Sigmoid colon (tissue), 7 donors: Measurements from ENCODE around the gene PMPCB. TPM values are rescaled to one million over a fixed set of nuclear protein-coding genes. Genes with fewer than 3 reads are reported as not detected.

Source experiments
- DNase-seq: peaks from one replicate; pipeline ENCODE4 v3.0.0-alpha.2; 2019
- H3K27ac ChIP-seq, 4 donors: fragments of 200-600 bp; sonication (generic); one replicate each; pipeline ENCODE4 v1.5.1; 2016 to 2019; ENCODE audit warnings: mild to moderate bottlenecking in 1 of 4
- H3K27me3 ChIP-seq, 3 donors: fragments of 200-600 bp; sonication (generic); one replicate each; pipeline ENCODE4 v1.5.1; 2019; ENCODE audit warnings: mild to moderate bottlenecking in 1 of 3
- H3K36me3 ChIP-seq, 4 donors: fragments of 200-600 bp; sonication (generic); one replicate each; pipeline ENCODE4 v1.5.1; 2016 to 2019
- H3K4me1 ChIP-seq, 4 donors: fragments of 200-600 bp; sonication (generic); one replicate each; pipeline ENCODE4 v1.5.1; 2017 to 2019
- H3K4me3 ChIP-seq, 4 donors: fragments of 200-600 bp; sonication (generic); one replicate each; pipeline ENCODE4 v1.5.1; 2017 to 2019; ENCODE audit warnings: mild to moderate bottlenecking in 2 of 4, moderate library complexity in 1 of 4
- H3K9me3 ChIP-seq, 4 donors: fragments of 200-600 bp in 3 of 4; sonication (generic) in 3 of 4; one replicate each; pipeline versions ENCODE4 v1.5.1 to v1.6.1; 2013 to 2019
- CTCF ChIP-seq, 4 experiments: fragments of 450-650 bp in 3 of 4; fragments of 200-600 bp in 1 of 4; IDR thresholded peaks; one replicate each; pipeline ENCODE4 v1.5.1; 2016 to 2019; ENCODE audit warnings: antibody characterized with exemption in 4 of 4, mild to moderate bottlenecking in 3 of 4, moderate library complexity in 2 of 4
- EP300 ChIP-seq, 4 donors: sonication (generic); formaldehyde crosslinking; IDR thresholded peaks; one replicate each; pipeline ENCODE4 v1.6.1; 2017; ENCODE audit warnings: antibody characterized with exemption in 4 of 4
- POLR2A ChIP-seq, 2 donors: fragments of 450-650 bp; IDR thresholded peaks; one replicate each; pipeline ENCODE4 v1.6.1; 2016; ENCODE audit warnings: antibody characterized with exemption in 2 of 2, mild to moderate bottlenecking in 2 of 2, moderate library complexity in 2 of 2
- POLR2AphosphoS5 ChIP-seq, 4 donors: sonication (generic); formaldehyde crosslinking; IDR thresholded peaks; one replicate each; pipeline ENCODE4 v1.6.1; 2017; ENCODE audit warnings: antibody characterized with exemption in 4 of 4
- WGBS, 2 donors: extraction: QIAGEN DNeasy Blood & Tissue Kit; methylation state at CpG; one replicate each; pipeline ENCODE4 v1.1.7; 2013; 5-methylcytosine and 5-hydroxymethylcytosine counted together
- intact Hi-C: fragments of 100-400 bp; cut with DNase I; formaldehyde crosslinking; loops from one replicate; pipeline ENCODE4 v1.15.1; 2023
- polyA plus RNA-seq, 3 donors: library from polyadenylated mRNA; stranded (reverse); fragments of 200-250 nt; gene quantifications; one replicate each; pipeline ENCODE4 v1.2.3, GENCODE V29; 2013
- total RNA-seq, 4 donors: library from RNA; depleted of rRNA; stranded (reverse); fragments of >200 nt; gene quantifications; one replicate each; pipeline ENCODE4 v1.1.0, GENCODE V29; 2016
- donor health status: healthy with polysubstance abuse.
- donor health status: Bipolar disorder and iron deficiency.
- donor health status: healthy.

PMPCB gene
- total and polyA plus RNA-seq, 7 donors, result 53.5 to 72.3 (median 59.4) TPM

- Histone ChIP-seq H3K9me3 (no peaks in the 10 kb centered on the region), H3K27ac (no peak overlapping the region), H3K36me3 (peaks cover 25 to 99% (median 67%) of the 10 kb centered on the region in 4 donors), H3K4me3 (no peak overlapping the region), H3K27me3 (no peaks in the 10 kb centered on the region), H3K4me1 (no peaks in the 10 kb centered on the region)
- intact Hi-C loops, result no loop called here
- no peak for TF ChIP-seq CTCF (IDR thresholded peaks at IDR 0.05)
- no peak for TF ChIP-seq POLR2A (IDR thresholded peaks at IDR 0.05)
- TF ChIP-seq POLR2AphosphoS5 (IDR thresholded peaks at IDR 0.05), result no peak
- no peak for TF ChIP-seq EP300 (IDR thresholded peaks at IDR 0.05)
- no peak for DNase-seq
- 70 to 71% methylated on average over 3 of the region's 3 CpGs for WGBS, 2 donors
These were observed 10.4 kb downstream of the PMPCB start for GRCh38 chr7:103307503-103308231.

- Histone ChIP-seq H3K9me3 (no peaks in the 10 kb centered on the region), H3K4me1 (no peaks in the 10 kb centered on the region), H3K27ac (no peak overlapping the region), H3K36me3 (peaks cover 36 to 100% (median 75%) of the 10 kb centered on the region in 4 donors), H3K27me3 (no peaks in the 10 kb centered on the region), H3K4me3 (no peak overlapping the region)
- no peak for DNase-seq
- WGBS, 2 donors, result 72 to 86% methylated on average over 2 of the region's 2 CpGs
- intact Hi-C loops, result no loop called here
- no peak for TF ChIP-seq EP300 (IDR thresholded peaks at IDR 0.05)
- no peak for TF ChIP-seq POLR2A (IDR thresholded peaks at IDR 0.05)
- no peak for TF ChIP-seq POLR2AphosphoS5 (IDR thresholded peaks at IDR 0.05)
- no peak for TF ChIP-seq CTCF (IDR thresholded peaks at IDR 0.05)
These were observed 17.6 kb downstream of the PMPCB start for GRCh38 chr7:103314852-103315251.

GRCh38 chr7:103316380-103316941, 19.2 kb downstream of the PMPCB start:
- no peaks in the 10 kb centered on the region for H3K4me1 ChIP-seq
- 98% methylated on average over 2 of the region's 2 CpGs for WGBS, 2 donors
- no peak overlapping the region for H3K27ac ChIP-seq
- H3K27me3 ChIP-seq, result no peaks in the 10 kb centered on the region
- H3K9me3 ChIP-seq, result no peaks in the 10 kb centered on the region
- no peak for TF ChIP-seq EP300 (IDR thresholded peaks at IDR 0.05)
- no peak for TF ChIP-seq POLR2AphosphoS5 (IDR thresholded peaks at IDR 0.05)
- no peak for TF ChIP-seq CTCF (IDR thresholded peaks at IDR 0.05)
- TF ChIP-seq POLR2A (IDR thresholded peaks at IDR 0.05), result no peak
- no peak overlapping the region for H3K4me3 ChIP-seq
- peaks cover 36 to 100% (median 73%) of the 10 kb centered on the region in 4 donors for H3K36me3 ChIP-seq
- intact Hi-C loops, result no loop called here
- no peak for DNase-seq

GRCh38 chr7:103317009-103317408, 19.8 kb downstream of the PMPCB start:
- no peaks in the 10 kb centered on the region for H3K9me3 ChIP-seq
- H3K4me3 ChIP-seq, result no peak overlapping the region
- intact Hi-C loops, result no loop called here
- peaks cover 31 to 100% (median 71%) of the 10 kb centered on the region in 4 donors for H3K36me3 ChIP-seq
- no peak overlapping the region for H3K27ac ChIP-seq
- H3K4me1 ChIP-seq, result no peaks in the 10 kb centered on the region
- no peak for DNase-seq
- no peaks in the 10 kb centered on the region for H3K27me3 ChIP-seq
- no peak for TF ChIP-seq CTCF (IDR thresholded peaks at IDR 0.05)
- no peak for TF ChIP-seq EP300 (IDR thresholded peaks at IDR 0.05)
- no peak for TF ChIP-seq POLR2A (IDR thresholded peaks at IDR 0.05)
- TF ChIP-seq POLR2AphosphoS5 (IDR thresholded peaks at IDR 0.05), result no peak
